ENCODE results near the gene PFDN1. TPM values are rescaled to one million over a fixed set of nuclear protein-coding genes. Genes with fewer than 3 reads are reported as not detected.

The PFDN1 gene
- polyA plus RNA-seq, 1 donor: 57.7 TPM

DNA sequence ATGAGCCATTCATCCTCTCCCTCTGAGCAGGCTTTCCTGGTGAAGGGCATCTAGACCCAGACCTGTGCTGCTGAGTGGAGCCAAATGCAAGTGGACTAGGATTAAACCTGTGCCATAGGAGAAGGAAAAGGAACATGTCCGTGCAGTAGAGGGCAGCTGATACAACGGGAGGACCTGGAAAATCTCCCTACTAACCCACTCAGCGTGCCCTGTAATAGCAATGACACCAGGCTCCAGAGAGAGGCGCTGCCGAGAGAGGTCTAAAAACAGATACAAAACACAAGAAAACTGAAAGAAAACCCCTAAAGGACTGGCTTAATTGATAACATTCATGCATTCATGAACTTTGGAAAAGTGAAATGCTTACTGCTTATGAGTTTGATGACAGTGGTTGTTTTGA, 60.8 kb downstream of the PFDN1 start:
- Histone ChIP-seq H3K27me3 (ENCODE audit: control insufficient read depth, insufficient read depth, low read length) (no peaks in the 10 kb centered on the region), H3K27ac (ENCODE audit: low read length) (peak overlapping the region; percentile 99), H3K36me3 (ENCODE audit: control insufficient read depth, insufficient read depth, low read length) (peaks cover 25% of the 10 kb centered on the region), H3K4me1 (ENCODE audit: control insufficient read depth, insufficient read depth, low read length) (peaks cover 46% of the 10 kb centered on the region), H3K9me3 (ENCODE audit: control insufficient read depth, low read depth, low read length) (no peaks in the 10 kb centered on the region), H3K4me3 (ENCODE audit: low read length) (no peak overlapping the region)
- no peak for DNase-seq
- WGBS (ENCODE audit: insufficient coverage, low lambda C conversion rate): no CpG with 5 or more reads among the region's 5 CpGs

DNA sequence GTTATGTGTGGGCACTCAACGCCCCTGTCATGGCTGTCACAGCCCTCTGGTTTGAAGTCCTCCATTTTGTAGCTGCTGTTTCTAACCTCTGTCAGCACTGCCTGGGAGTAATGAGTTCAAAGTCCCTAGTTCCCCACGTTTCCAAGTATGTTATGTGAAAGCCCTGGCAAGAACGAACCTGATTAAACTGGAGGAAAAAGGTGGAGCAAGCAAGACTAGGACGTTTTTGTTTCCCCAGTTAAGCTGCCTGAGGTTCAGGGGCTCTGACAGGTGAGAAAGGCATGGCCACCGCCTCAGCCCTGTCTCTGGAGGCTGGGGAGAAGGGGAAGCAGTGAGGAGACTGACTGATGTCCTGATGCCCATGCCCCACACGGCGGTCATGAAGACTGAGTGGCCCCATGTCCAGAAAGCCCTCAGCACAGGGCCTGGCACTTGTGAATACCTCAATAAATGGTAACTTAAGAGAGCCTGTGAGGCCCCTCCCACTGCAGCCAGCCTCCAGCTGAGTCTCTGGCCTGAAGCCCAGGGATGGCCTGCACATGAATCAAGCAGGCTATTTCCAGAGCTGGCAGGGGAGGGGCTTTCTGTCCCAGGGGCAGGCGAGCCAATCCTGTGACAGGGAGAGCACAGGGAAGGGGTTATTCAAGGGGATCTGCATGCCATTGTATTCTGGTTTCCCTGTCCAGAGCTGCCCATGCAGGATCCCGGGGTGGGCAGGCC, 61.8 kb downstream of the PFDN1 start:
- Histone ChIP-seq H3K27ac (ENCODE audit: low read length) (peak overlapping the region; percentile 99), H3K27me3 (ENCODE audit: control insufficient read depth, insufficient read depth, low read length) (no peaks in the 10 kb centered on the region), H3K4me3 (ENCODE audit: low read length) (peak overlapping the region; percentile 3), H3K9me3 (ENCODE audit: control insufficient read depth, low read depth, low read length) (no peaks in the 10 kb centered on the region), H3K36me3 (ENCODE audit: control insufficient read depth, insufficient read depth, low read length) (peaks cover 20% of the 10 kb centered on the region), H3K4me1 (ENCODE audit: control insufficient read depth, insufficient read depth, low read length) (peaks cover 55% of the 10 kb centered on the region)
- peak; percentile 89 to 95 for DNase-seq
- no CpG with 5 or more reads among the region's 9 CpGs for WGBS (ENCODE audit: insufficient coverage, low lambda C conversion rate)

- Histone ChIP-seq H3K4me3 (ENCODE audit: low read length) (no peak overlapping the region), H3K9me3 (ENCODE audit: control insufficient read depth, low read depth, low read length) (no peaks in the 10 kb centered on the region), H3K4me1 (ENCODE audit: control insufficient read depth, insufficient read depth, low read length) (peaks cover 62% of the 10 kb centered on the region), H3K27ac (ENCODE audit: low read length) (peak overlapping the region; percentile 99), H3K36me3 (ENCODE audit: control insufficient read depth, insufficient read depth, low read length) (peaks cover 11% of the 10 kb centered on the region), H3K27me3 (ENCODE audit: control insufficient read depth, insufficient read depth, low read length) (no peaks in the 10 kb centered on the region)
- WGBS (ENCODE audit: insufficient coverage, low lambda C conversion rate): 0% methylated on average over 1 of the region's 11 CpGs
- peak; percentile 50 to 54 for DNase-seq
These were observed 62.8 kb downstream of the PFDN1 start for GRCh38 chr5:140239939-140240700.

DNA sequence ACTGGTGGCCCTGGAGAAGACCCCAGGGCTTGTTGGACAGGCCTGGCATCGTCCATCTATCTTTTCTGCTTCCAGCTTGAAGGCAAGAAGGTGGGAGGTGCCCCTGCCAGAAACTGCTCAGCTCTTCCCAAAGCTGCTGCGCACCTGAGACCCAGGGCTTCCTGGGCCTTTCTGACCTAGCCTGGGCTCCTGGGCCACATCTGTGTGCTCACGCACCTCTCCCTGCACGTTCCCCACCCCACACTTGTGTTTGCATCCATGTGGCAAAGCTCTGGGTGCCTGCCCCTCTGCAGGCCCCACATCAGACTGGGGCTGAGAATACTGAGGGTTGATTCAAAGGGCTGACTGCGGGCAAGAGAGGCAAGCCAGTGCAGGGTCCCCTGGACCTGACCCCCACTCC, 63.4 kb downstream of the PFDN1 start:
- peaks cover 5% of the 10 kb centered on the region for H3K36me3 ChIP-seq (ENCODE audit: control insufficient read depth, insufficient read depth, low read length)
- H3K27me3 ChIP-seq (ENCODE audit: control insufficient read depth, insufficient read depth, low read length): no peaks in the 10 kb centered on the region
- WGBS (ENCODE audit: insufficient coverage, low lambda C conversion rate): no CpG with 5 or more reads among the region's 5 CpGs
- no peak for DNase-seq
- no peak overlapping the region for H3K4me3 ChIP-seq (ENCODE audit: low read length)
- H3K9me3 ChIP-seq (ENCODE audit: control insufficient read depth, low read depth, low read length): no peaks in the 10 kb centered on the region
- no peak overlapping the region for H3K27ac ChIP-seq (ENCODE audit: low read length)
- peaks cover 59% of the 10 kb centered on the region for H3K4me1 ChIP-seq (ENCODE audit: control insufficient read depth, insufficient read depth, low read length)

DNA sequence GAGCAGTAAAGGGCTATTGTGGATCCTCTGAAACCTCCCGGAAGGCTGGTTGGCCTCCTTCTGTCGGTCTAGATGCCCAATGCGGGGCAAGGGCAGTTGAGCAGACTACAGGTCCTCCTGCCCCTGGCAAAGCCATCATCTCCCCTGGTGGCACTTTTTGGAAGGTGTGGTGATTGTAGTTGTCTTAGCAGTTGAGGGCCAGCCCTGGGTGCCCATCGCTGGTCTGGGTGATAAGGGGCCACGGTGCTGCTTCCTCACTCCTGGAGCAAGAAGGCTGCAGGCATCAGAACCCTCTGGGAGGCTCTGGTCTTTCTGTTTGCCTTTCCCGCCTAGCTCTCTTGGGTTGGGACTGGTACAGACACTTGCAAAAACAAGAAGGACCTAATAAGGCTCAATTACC, 64.1 kb downstream of the PFDN1 start:
- H3K27ac ChIP-seq (ENCODE audit: low read length): no peak overlapping the region
- no peak for DNase-seq
- H3K9me3 ChIP-seq (ENCODE audit: control insufficient read depth, low read depth, low read length): no peaks in the 10 kb centered on the region
- H3K27me3 ChIP-seq (ENCODE audit: control insufficient read depth, insufficient read depth, low read length): no peaks in the 10 kb centered on the region
- H3K36me3 ChIP-seq (ENCODE audit: control insufficient read depth, insufficient read depth, low read length): peaks cover 2% of the 10 kb centered on the region
- H3K4me3 ChIP-seq (ENCODE audit: low read length): no peak overlapping the region
- WGBS (ENCODE audit: insufficient coverage, low lambda C conversion rate): no CpG with 5 or more reads among the region's 6 CpGs
- H3K4me1 ChIP-seq (ENCODE audit: control insufficient read depth, insufficient read depth, low read length): peaks cover 56% of the 10 kb centered on the region

DNA sequence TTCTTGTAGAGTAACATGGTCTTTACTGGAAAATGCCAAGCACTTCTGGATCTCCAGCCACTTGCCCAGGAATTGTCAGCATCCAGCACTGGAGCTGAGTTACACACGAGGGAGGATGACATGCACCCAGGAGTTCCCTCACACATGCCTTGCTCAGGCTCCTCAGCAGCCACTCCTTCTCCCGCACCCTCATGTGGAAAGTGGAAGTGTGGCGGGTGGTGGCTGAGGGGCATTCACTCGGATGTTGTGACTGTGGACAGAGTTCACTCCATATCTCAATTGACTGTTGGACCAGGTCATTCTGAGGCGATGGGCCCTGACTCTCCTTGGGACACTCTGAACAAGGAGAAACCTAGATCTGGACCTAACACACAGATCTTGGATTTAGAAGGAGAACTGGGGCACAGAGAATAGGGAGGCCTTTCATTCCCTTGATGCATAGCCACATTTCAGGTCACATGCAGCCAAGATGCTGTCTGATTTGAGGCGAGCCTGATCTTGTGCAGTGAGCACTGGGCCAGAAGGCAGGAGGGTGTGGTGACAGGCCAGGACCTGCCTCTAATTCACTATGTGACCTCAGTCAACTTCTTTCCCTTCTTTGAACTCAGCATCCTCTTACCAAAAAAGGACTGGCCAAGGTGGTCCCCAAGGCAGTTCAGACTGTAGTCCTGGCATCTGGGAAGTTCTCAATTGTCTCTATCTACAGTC, 65.9 kb downstream of the PFDN1 start:
- no CpG with 5 or more reads among the region's 6 CpGs for WGBS (ENCODE audit: insufficient coverage, low lambda C conversion rate)
- Histone ChIP-seq H3K36me3 (ENCODE audit: control insufficient read depth, insufficient read depth, low read length) (peaks cover 2% of the 10 kb centered on the region), H3K4me3 (ENCODE audit: low read length) (no peak overlapping the region), H3K9me3 (ENCODE audit: control insufficient read depth, low read depth, low read length) (no peaks in the 10 kb centered on the region), H3K4me1 (ENCODE audit: control insufficient read depth, insufficient read depth, low read length) (peaks cover 41% of the 10 kb centered on the region), H3K27me3 (ENCODE audit: control insufficient read depth, insufficient read depth, low read length) (no peaks in the 10 kb centered on the region), H3K27ac (ENCODE audit: low read length) (peak overlapping the region; percentile 71)
- peak; percentile 68 to 83 for DNase-seq

GRCh38 chr5:140235791-140236551, 66.9 kb downstream of the PFDN1 start:
- DNase-seq: peak in 1 of 2 donors; percentile 75
- H3K4me1 ChIP-seq (ENCODE audit: control insufficient read depth, insufficient read depth, low read length): peaks cover 30% of the 10 kb centered on the region
- no peaks in the 10 kb centered on the region for H3K27me3 ChIP-seq (ENCODE audit: control insufficient read depth, insufficient read depth, low read length)
- H3K9me3 ChIP-seq (ENCODE audit: control insufficient read depth, low read depth, low read length): no peaks in the 10 kb centered on the region
- no peak overlapping the region for H3K4me3 ChIP-seq (ENCODE audit: low read length)
- 82% methylated on average over 4 of the region's 11 CpGs for WGBS (ENCODE audit: insufficient coverage, low lambda C conversion rate)
- peak overlapping the region; percentile 71 for H3K27ac ChIP-seq (ENCODE audit: low read length)
- H3K36me3 ChIP-seq (ENCODE audit: control insufficient read depth, insufficient read depth, low read length): peaks cover 2% of the 10 kb centered on the region

- no peaks in the 10 kb centered on the region for H3K27me3 ChIP-seq (ENCODE audit: control insufficient read depth, insufficient read depth, low read length)
- H3K9me3 ChIP-seq (ENCODE audit: control insufficient read depth, low read depth, low read length): no peaks in the 10 kb centered on the region
- no peak overlapping the region for H3K4me3 ChIP-seq (ENCODE audit: low read length)
- H3K27ac ChIP-seq (ENCODE audit: low read length): no peak overlapping the region
- peaks cover 20% of the 10 kb centered on the region for H3K4me1 ChIP-seq (ENCODE audit: control insufficient read depth, insufficient read depth, low read length)
- no CpG with 5 or more reads among the region's 4 CpGs for WGBS (ENCODE audit: insufficient coverage, low lambda C conversion rate)
- H3K36me3 ChIP-seq (ENCODE audit: control insufficient read depth, insufficient read depth, low read length): peaks cover 2% of the 10 kb centered on the region
- DNase-seq: no peak
These were observed 68.4 kb downstream of the PFDN1 start for GRCh38 chr5:140234377-140234989.

- no peak overlapping the region for H3K27ac ChIP-seq (ENCODE audit: low read length)
- no peaks in the 10 kb centered on the region for H3K27me3 ChIP-seq (ENCODE audit: control insufficient read depth, insufficient read depth, low read length)
- H3K4me1 ChIP-seq (ENCODE audit: control insufficient read depth, insufficient read depth, low read length): peaks cover 32% of the 10 kb centered on the region
- H3K36me3 ChIP-seq (ENCODE audit: control insufficient read depth, insufficient read depth, low read length): peaks cover 2% of the 10 kb centered on the region
- no CpG with 5 or more reads among the region's 1 CpG for WGBS (ENCODE audit: insufficient coverage, low lambda C conversion rate)
- no peak overlapping the region for H3K4me3 ChIP-seq (ENCODE audit: low read length)
- no peaks in the 10 kb centered on the region for H3K9me3 ChIP-seq (ENCODE audit: control insufficient read depth, low read depth, low read length)
- no peak for DNase-seq
These were observed 70.2 kb downstream of the PFDN1 start for GRCh38 chr5:140232731-140233130.
